Liver (tissue), 9 donors: ENCODE data around the gene DAAM1. TPM values are rescaled to one million over a fixed set of nuclear protein-coding genes. Genes with fewer than 3 reads are reported as not detected.

Experiments
- DNase-seq: peaks from one replicate; pipeline ENCODE4 v3.0.0-alpha.2; 2017; ENCODE audit warnings: low spot score
- H3K27ac ChIP-seq, 2 donors: one replicate each; pipeline ENCODE4 v1.7.0; 2013; ENCODE audit warnings: inconsistent platforms in 2 of 2, low read length in 2 of 2, control low read depth in 1 of 2, low read depth in 1 of 2, mild to moderate bottlenecking in 1 of 2
- H3K27me3 ChIP-seq, 4 donors: one replicate each; pipeline versions ENCODE4 v1.6.1 to v1.7.0; 2013; ENCODE audit warnings: low read length in 3 of 4, inconsistent platforms in 1 of 4, mild to moderate bottlenecking in 1 of 4, moderate library complexity in 1 of 4; ENCODE audit not compliant: control insufficient read depth in 4 of 4, insufficient read depth in 4 of 4
- H3K36me3 ChIP-seq, 4 donors: one replicate each; pipeline versions ENCODE4 v1.6.1 to v1.7.0; 2013; ENCODE audit warnings: low read length in 3 of 4, mild to moderate bottlenecking in 3 of 4, low read depth in 1 of 4, moderate library complexity in 1 of 4; ENCODE audit not compliant: control insufficient read depth in 4 of 4, insufficient read depth in 3 of 4
- H3K4me1 ChIP-seq, 4 donors: one replicate each; pipeline versions ENCODE4 v1.6.1 to v1.7.0; 2013; ENCODE audit warnings: low read length in 3 of 4, mild to moderate bottlenecking in 3 of 4, moderate library complexity in 1 of 4; ENCODE audit not compliant: control insufficient read depth in 4 of 4, insufficient read depth in 4 of 4
- H3K4me3 ChIP-seq, 3 donors: one replicate each; pipeline versions ENCODE4 v1.6.1 to v1.7.0; 2013; ENCODE audit warnings: low read length in 3 of 3, control low read depth in 1 of 3, low read depth in 1 of 3, mild to moderate bottlenecking in 1 of 3
- H3K9ac ChIP-seq, 2 donors: one replicate each; pipeline ENCODE4 v1.7.0; 2013; ENCODE audit warnings: low read length in 2 of 2, mild to moderate bottlenecking in 2 of 2, moderate library complexity in 2 of 2, control low read depth in 1 of 2, low read depth in 1 of 2
- H3K9me3 ChIP-seq, 4 donors: one replicate each; pipeline versions ENCODE4 v1.6.1 to v1.7.0; 2013; ENCODE audit warnings: low read length in 3 of 4; ENCODE audit not compliant: control insufficient read depth in 4 of 4
- EGR1 ChIP-seq, 2 donors: IDR thresholded peaks; 2 replicates each; pipeline ENCODE4 v1.6.1; 2016 to 2018; ENCODE audit warnings: antibody characterized with exemption in 2 of 2, low read depth in 2 of 2
- GABPA ChIP-seq, 2 donors: IDR thresholded peaks in 1 of 2; conservative IDR thresholded peaks in 1 of 2; 2 replicates each; pipeline ENCODE4 v1.6.1; 2016; ENCODE audit warnings: antibody characterized with exemption in 2 of 2, mild to moderate bottlenecking in 1 of 2, moderate library complexity in 1 of 2
- HNF4A ChIP-seq, 2 donors: conservative IDR thresholded peaks; 2 replicates each; pipeline ENCODE4 v1.6.1; 2016; ENCODE audit warnings: antibody characterized with exemption in 2 of 2, mild to moderate bottlenecking in 2 of 2
- HNF4G ChIP-seq: IDR thresholded peaks from 2 replicates; pipeline ENCODE4 v1.6.1; 2016; ENCODE audit warnings: antibody characterized with exemption
- JUND ChIP-seq, 2 donors: IDR thresholded peaks; 2 replicates each; pipeline ENCODE4 v1.6.1; 2016; ENCODE audit warnings: antibody characterized with exemption in 2 of 2
- NR2F2 ChIP-seq: IDR thresholded peaks from 2 replicates; pipeline ENCODE4 v1.6.1; 2016; ENCODE audit warnings: antibody characterized with exemption
- RAD21 ChIP-seq, 2 donors: IDR thresholded peaks; 2 replicates each; pipeline ENCODE4 v1.6.1; 2016; ENCODE audit warnings: antibody characterized with exemption in 2 of 2, mild to moderate bottlenecking in 2 of 2
- REST ChIP-seq: IDR thresholded peaks from 2 replicates; pipeline ENCODE4 v1.6.1; 2016; ENCODE audit warnings: antibody characterized with exemption, mild to moderate bottlenecking
- RXRA ChIP-seq, 2 donors: IDR thresholded peaks; 2 replicates each; pipeline ENCODE4 v1.6.1; 2017 to 2018; ENCODE audit warnings: antibody characterized with exemption in 2 of 2, mild to moderate bottlenecking in 1 of 2
- YY1 ChIP-seq: IDR thresholded peaks from 2 replicates; pipeline ENCODE4 v1.6.1; 2016; ENCODE audit warnings: antibody characterized with exemption, mild to moderate bottlenecking
- ZBTB33 ChIP-seq: IDR thresholded peaks from 2 replicates; pipeline ENCODE4 v1.6.1; 2016; ENCODE audit warnings: antibody characterized with exemption
- WGBS: extraction: QIAGEN DNeasy Blood & Tissue Kit; methylation state at CpG from one replicate; pipeline ENCODE4 v1.1.7; 2013; 5-methylcytosine and 5-hydroxymethylcytosine counted together
- polyA plus RNA-seq, 2 donors: library from polyadenylated mRNA; stranded (reverse) in 1 of 2; unstranded in 1 of 2; fragments of 200-250 nt in 1 of 2; fragments of >200 nt in 1 of 2; fragmentation: Nextera tagmentation in 1 of 2; extraction: Ambion mirVana in 1 of 2; gene quantifications; one replicate each; pipeline versions ENCODE4 v1.2.1 to v1.2.3, GENCODE V29; 2013 to 2015
- total RNA-seq, 2 donors: library from RNA; depleted of rRNA; stranded (reverse); fragments of >200 nt; gene quantifications; one replicate each; pipeline ENCODE4 v1.2.3, GENCODE V29; 2014
- donor health status: healthy.
- donor health status: healthy.
- donor health status: healthy.
- donor health status: healthy.
- donor health status: healthy.

Gene DAAM1
- total and polyA plus RNA-seq, 4 donors, result 9.5 to 28.4 (median 18.5) TPM

- H3K4me1 ChIP-seq, result peaks cover 7 to 25% (median 20%) of the 10 kb centered on the region in 4 donors
Measured at GRCh38 chr14:59210621-59211020, 22.2 kb downstream of the DAAM1 start.

GRCh38 chr14:59213368-59214315 is 25.2 kb downstream of the DAAM1 start:
- no peaks in the 10 kb centered on the region for H3K27me3 ChIP-seq
- 64% methylated on average over 7 of the region's 7 CpGs for WGBS
- peaks cover 15 to 40% (median 34%) of the 10 kb centered on the region in 4 donors for H3K4me1 ChIP-seq
- no peak overlapping the region for H3K9ac ChIP-seq
- peak; percentile 58 for TF ChIP-seq YY1
- peak; percentile 7 for TF ChIP-seq HNF4G
- TF ChIP-seq HNF4A (conservative IDR thresholded peaks at IDR 0.05), result peak; percentile 52 to 63
- no peak for TF ChIP-seq GABPA (IDR thresholded peaks at IDR 0.05 in 1 of 2, conservative IDR thresholded peaks at IDR 0.05 in 1 of 2)
- peak in 1 of 2 donors; percentile 29 for TF ChIP-seq RXRA (IDR thresholded peaks at IDR 0.05)
- TF ChIP-seq NR2F2, result no peak
- TF ChIP-seq RAD21 (IDR thresholded peaks at IDR 0.05), result peak in 1 of 2 donors; percentile 28
- DNase-seq, result no peak
- H3K27ac ChIP-seq, result peak overlapping the region in 1 of 2 donors; percentile 19
- H3K4me3 ChIP-seq, result no peak overlapping the region
- no peaks in the 10 kb centered on the region for H3K9me3 ChIP-seq
- no peaks in the 10 kb centered on the region for H3K36me3 ChIP-seq

More at GRCh38 chr14:59210621-59211020, 22.2 kb downstream of the DAAM1 start:
- DNase-seq, result no peak
- H3K9me3 ChIP-seq, result no peaks in the 10 kb centered on the region
- H3K4me3 ChIP-seq, result no peak overlapping the region
- H3K36me3 ChIP-seq, result no peaks in the 10 kb centered on the region
- H3K27ac ChIP-seq, result no peak overlapping the region
- no peak for TF ChIP-seq JUND (IDR thresholded peaks at IDR 0.05)
- no peak for TF ChIP-seq EGR1 (IDR thresholded peaks at IDR 0.05; ENCODE audit: low read depth in 2 of 2)
- no peak for TF ChIP-seq RXRA (IDR thresholded peaks at IDR 0.05)
- TF ChIP-seq REST, result no peak
- no peak for TF ChIP-seq ZBTB33
- no peaks in the 10 kb centered on the region for H3K27me3 ChIP-seq
- H3K9ac ChIP-seq, result no peak overlapping the region
